Fibroblast of mammary gland (primary cell): ENCODE data around the gene CARS2.
"Not testable (repeated sequence)": the region's sequence is repeated elsewhere in the genome, so short reads cannot be mapped to it uniquely, and the experiment has no call there.

Experiments
- DNase-seq: peaks from one replicate; pipeline ENCODE4 v3.0.0-alpha.2; 2010; ENCODE audit warnings: low read depth
- H3K4me3 ChIP-seq: 2 replicates; pipeline ENCODE4 v1.5.1; 2011; ENCODE audit warnings: low read depth, mild to moderate bottlenecking, low read length, moderate library complexity; ENCODE audit not compliant: control insufficient read depth
- TF ChIP-seq, protein P1 (sequence below): conservative IDR thresholded peaks from 2 replicates; pipeline ENCODE4 v1.5.1; 2011; ENCODE audit warnings: low read depth, low read length, inconsistent platforms; ENCODE audit not compliant: control insufficient read depth, insufficient read depth

Gene CARS2

GRCh38 chr13:110682746-110683145 is 23.2 kb downstream of the CARS2 start:
- TF ChIP-seq, protein P1, sequence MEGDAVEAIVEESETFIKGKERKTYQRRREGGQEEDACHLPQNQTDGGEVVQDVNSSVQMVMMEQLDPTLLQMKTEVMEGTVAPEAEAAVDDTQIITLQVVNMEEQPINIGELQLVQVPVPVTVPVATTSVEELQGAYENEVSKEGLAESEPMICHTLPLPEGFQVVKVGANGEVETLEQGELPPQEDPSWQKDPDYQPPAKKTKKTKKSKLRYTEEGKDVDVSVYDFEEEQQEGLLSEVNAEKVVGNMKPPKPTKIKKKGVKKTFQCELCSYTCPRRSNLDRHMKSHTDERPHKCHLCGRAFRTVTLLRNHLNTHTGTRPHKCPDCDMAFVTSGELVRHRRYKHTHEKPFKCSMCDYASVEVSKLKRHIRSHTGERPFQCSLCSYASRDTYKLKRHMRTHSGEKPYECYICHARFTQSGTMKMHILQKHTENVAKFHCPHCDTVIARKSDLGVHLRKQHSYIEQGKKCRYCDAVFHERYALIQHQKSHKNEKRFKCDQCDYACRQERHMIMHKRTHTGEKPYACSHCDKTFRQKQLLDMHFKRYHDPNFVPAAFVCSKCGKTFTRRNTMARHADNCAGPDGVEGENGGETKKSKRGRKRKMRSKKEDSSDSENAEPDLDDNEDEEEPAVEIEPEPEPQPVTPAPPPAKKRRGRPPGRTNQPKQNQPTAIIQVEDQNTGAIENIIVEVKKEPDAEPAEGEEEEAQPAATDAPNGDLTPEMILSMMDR: no peak
- DNase-seq: no peak
- H3K4me3 ChIP-seq: no peak overlapping the region

DNA sequence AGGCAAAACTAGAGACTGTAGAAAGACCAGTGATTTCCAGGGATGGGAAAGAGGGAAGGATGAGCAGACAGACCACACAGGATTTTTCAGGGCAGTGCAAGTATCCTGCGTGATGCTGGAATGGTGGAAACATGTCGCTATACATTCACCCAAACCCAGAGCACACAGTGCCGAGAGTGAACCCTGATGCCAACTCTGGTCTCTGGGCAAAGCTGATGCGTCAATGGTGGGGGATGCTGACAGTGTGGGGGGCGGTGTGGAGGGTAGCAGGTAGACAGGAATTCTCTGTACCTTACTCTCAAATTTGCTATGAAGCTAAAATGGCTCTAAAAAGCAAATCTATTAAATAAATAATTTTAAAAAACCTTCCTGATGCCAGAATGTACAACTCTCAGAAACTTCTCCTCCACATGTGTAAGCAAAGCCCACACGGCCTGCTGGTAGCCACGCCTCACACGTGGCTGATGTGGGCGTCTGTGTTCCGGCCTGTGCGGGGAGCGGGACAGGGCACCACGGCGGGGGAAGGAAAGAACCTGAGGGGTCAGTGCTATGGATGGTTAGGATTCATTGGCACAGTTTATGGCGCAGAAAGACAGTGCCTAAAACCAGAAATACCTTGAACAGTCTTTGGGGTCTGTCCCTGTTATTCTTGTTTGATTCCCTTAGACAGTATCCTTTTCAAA is 23.9 kb downstream of the CARS2 start:
- no peak overlapping the region for H3K4me3 ChIP-seq
- TF ChIP-seq, protein P1: no peak
- no peak for DNase-seq

DNA sequence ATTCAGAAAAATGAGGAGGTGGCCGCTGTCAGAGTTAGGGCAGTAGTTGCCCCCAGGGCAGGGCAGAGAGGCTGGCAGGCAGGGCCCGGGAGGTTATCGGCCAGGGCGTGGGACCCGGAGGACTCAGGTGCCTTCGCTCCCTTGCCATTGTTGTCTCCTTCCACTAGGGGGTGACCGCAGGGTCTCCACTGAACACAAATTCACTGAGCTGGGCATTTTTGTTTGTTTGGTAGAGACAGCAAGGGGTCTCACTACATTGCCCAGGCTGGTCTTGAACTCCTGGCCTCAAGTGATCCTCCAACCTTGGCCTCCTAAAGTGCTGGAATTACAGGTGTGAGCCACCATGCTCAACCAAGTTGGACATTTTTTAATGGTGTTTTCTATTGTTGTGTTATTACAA is 25.1 kb downstream of the CARS2 start:
- peak; percentile 29 for DNase-seq
- no peak overlapping the region for H3K4me3 ChIP-seq
- TF ChIP-seq, protein P1: peak; percentile 48

DNA sequence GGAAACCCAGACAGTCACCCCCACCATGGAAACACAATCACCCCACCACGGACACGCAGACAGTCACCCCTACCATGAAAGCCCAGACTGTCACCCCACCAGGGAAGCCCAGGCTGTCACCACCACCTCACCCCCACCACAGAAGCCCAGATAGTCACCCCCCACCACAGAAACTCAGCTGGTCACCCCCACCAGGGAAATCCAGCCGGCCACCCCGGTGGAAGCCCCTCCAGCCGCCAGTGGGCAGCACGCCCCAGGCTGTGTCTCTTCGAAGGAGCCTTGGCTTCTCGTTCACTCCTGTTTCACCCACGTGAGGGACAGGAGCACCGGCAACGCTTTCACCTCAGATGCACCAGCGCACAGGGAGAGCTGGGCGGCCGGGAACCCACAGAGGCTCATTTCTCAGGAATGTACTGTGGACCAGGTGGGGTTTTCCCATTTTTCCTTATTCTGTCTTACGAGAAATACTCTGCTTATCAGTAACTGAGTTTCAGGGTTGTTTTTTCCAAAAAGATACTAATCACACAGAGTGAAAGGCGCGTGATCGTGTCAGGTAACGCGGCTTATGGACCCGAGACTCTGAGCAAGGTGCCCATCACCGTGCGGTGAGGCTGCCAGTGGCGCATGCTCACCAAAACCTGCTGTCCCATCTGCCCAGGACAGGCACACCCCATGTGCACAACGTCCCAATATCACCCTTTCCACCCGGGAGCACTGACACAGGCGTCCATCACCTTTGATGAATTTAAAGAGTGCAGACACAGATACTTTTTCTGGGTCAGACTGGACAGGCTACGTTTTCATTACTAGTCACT is 28.0 kb downstream of the CARS2 start:
- TF ChIP-seq, protein P1: no peak
- H3K4me3 ChIP-seq: no peak overlapping the region
- DNase-seq: no peak

- H3K4me3 ChIP-seq: no peak overlapping the region
- no peak for DNase-seq
- TF ChIP-seq, protein P1: no peak
Observed at GRCh38 chr13:110676595-110677587, 29.0 kb downstream of the CARS2 start.

DNA sequence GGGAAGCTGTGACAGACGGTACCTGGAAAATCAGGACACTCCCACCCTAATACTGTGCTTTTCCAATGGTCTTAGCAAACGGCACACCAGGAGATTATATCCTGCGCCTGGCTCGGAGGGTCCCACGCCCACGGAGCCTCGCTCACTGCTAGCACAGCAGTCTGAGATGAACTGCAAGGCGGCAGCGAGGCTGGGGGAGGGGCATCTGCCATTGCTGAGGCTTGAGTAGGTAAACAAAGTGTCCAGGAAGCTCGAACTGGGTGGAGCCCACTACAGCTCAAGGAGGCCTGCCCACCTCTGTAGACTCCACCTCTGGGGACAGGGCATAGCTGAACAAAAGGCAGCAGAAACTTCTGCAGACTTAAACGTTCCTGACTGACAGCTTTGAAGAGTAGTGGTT is 36.1 kb downstream of the CARS2 start:
- not testable (repeated sequence) for H3K4me3 ChIP-seq, DNase-seq
